Effector memory CD4-positive, alpha-beta T cell (primary cell): ENCODE data around the gene CERS5.
A peak's percentile ranks its signal among the peaks of the same experiment; 100 is the strongest.
"Not testable (repeated sequence)": the region's sequence is repeated elsewhere in the genome, so short reads cannot be mapped to it uniquely, and the experiment has no call there.

Source experiments
- DNase-seq, 3 donors: peaks; one replicate each; pipeline ENCODE4 v3.0.0-alpha.2; 2020
- H3K27ac ChIP-seq: 2 replicates; pipeline ENCODE4 v1.7.0; 2013; ENCODE audit warnings: mild to moderate bottlenecking, low read length, moderate library complexity; ENCODE audit not compliant: insufficient read depth, poor library complexity, severe bottlenecking
- H3K27me3 ChIP-seq: replicated peaks from 2 replicates; pipeline ENCODE4 v1.7.0; 2013; ENCODE audit warnings: mild to moderate bottlenecking, low read length; ENCODE audit not compliant: insufficient read depth, control insufficient read depth, poor library complexity, severe bottlenecking
- H3K36me3 ChIP-seq: 2 replicates; pipeline ENCODE4 v1.7.0; 2013; ENCODE audit warnings: mild to moderate bottlenecking, low read length, moderate library complexity; ENCODE audit not compliant: control insufficient read depth, insufficient read depth
- H3K4me1 ChIP-seq: 2 replicates; pipeline ENCODE4 v1.7.0; 2013; ENCODE audit warnings: low read length, mild to moderate bottlenecking; ENCODE audit not compliant: control insufficient read depth, insufficient read depth, poor library complexity, severe bottlenecking
- H3K4me3 ChIP-seq: 2 replicates; pipeline ENCODE4 v1.7.0; 2013; ENCODE audit warnings: low read length, low read depth, mild to moderate bottlenecking; ENCODE audit not compliant: insufficient read depth, poor library complexity, severe bottlenecking
- H3K9me3 ChIP-seq: 2 replicates; pipeline ENCODE4 v1.7.0; 2013; ENCODE audit warnings: mild to moderate bottlenecking, low read length, moderate library complexity; ENCODE audit not compliant: control insufficient read depth

The CERS5 gene

DNA sequence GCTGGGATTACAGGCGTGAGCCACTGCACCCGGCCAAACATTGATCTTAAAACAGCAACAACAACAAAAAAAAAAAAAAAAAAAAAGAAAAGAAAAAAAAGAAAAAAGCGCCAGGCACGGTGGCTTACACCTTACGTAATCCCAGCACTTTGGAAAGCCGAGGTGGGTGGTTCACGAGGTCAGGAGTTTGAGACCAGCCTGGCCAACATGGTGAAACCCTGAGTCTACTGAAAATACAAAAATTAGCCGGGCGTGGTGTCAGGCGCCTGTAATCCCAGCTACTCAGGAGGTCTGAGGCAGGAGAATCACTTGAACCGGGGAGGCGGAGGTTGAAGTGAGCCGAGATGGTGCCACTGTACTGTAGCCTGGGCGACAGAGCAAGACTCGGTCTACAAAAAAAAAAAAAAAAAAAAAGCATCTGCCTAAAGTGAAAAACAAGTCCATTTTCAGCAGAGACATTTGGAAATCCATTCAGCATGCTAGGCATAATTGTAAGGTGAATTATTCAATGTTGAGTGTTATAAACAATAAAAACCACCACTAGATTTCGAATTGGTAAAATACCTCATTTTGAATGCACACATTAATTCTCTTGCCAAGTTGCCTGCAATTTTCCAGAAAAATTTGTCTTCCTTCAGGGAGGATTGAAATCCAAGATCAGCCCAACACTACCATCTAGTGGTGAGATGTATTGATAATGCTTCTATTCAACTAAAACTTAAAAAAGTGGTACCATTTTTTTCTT, 8.0 kb upstream of the CERS5 start:
- no peak for DNase-seq
- no peaks in the 10 kb centered on the region for H3K27me3 ChIP-seq

DNA sequence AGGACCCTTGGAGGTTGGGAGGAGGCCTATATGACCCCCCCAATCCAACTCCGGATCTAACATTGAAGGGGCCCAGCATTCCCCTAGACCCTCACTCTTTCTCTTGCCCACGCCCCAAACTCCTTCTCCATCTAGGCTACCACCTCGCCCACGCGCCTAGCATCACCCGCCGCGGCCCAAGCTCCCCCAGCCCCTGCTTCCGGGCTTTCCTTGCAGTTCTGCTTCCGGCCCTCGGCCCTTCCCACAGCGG, 445 bp downstream of the CERS5 start:
- Histone ChIP-seq H3K27ac (peak overlapping the region; percentile 90), H3K36me3 (no peaks in the 10 kb centered on the region), H3K4me1 (peaks cover 13% of the 10 kb centered on the region), H3K9me3 (no peaks in the 10 kb centered on the region), H3K4me3 (peak overlapping the region; percentile 99), H3K27me3 (no peaks in the 10 kb centered on the region)
- peak in 2 of 3 donors; percentile 11 to 27 for DNase-seq

More for the DNA sequence above, 8.0 kb upstream of the CERS5 start:
- no peak overlapping the region for H3K4me3 ChIP-seq
- no peaks in the 10 kb centered on the region for H3K9me3 ChIP-seq
- peaks cover 19% of the 10 kb centered on the region for H3K36me3 ChIP-seq
- H3K4me1 ChIP-seq: no peaks in the 10 kb centered on the region
- no peak overlapping the region for H3K27ac ChIP-seq

DNA sequence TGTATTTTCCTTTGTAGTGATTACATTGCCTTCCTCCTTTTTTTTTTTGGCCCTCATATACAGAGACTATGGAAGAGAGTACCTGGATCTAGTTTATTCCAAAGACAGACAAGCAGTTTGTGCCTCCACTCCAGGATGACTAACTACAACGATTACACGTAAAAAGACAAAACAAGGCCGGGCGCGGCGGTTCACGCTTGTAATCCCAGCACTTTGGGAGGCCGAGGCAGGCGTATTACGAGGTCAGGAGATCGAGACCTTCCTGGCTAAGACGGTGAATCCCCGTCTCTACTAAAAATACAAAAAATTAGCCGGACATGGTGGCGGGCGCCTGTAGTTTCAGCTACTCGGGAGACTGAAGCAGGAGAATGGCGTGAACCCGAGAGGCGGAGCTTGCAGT, 2.2 kb downstream of the CERS5 start:
- no peak for DNase-seq
- H3K36me3 ChIP-seq: no peaks in the 10 kb centered on the region
- no peak overlapping the region for H3K27ac ChIP-seq
- H3K4me3 ChIP-seq: no peak overlapping the region
- no peaks in the 10 kb centered on the region for H3K9me3 ChIP-seq
- no peaks in the 10 kb centered on the region for H3K27me3 ChIP-seq
- peaks cover 13% of the 10 kb centered on the region for H3K4me1 ChIP-seq

DNA sequence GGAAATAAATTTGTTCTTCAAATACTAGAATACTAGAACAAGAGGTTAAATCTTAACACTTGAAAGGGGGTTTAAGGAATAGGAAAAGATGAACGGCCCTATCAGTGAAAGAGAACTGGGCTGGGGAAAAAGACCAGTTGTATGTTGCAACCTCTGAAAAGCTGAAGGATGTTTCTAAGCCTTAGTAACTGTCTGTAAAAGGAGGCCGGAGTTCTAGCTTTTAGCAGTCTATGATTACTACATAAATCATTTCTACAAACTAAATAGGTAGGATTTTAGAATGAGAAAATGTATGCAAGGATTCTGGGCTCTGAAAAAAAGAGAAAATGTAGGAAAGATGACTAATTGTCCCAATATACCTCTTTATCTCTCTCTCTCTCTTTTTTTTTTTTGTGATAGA, 4.9 kb downstream of the CERS5 start:
- Histone ChIP-seq H3K27me3 (no peaks in the 10 kb centered on the region), H3K4me3 (no peak overlapping the region), H3K4me1 (peaks cover 7% of the 10 kb centered on the region), H3K9me3 (no peaks in the 10 kb centered on the region), H3K36me3 (no peaks in the 10 kb centered on the region), H3K27ac (no peak overlapping the region)
- DNase-seq: no peak

DNA sequence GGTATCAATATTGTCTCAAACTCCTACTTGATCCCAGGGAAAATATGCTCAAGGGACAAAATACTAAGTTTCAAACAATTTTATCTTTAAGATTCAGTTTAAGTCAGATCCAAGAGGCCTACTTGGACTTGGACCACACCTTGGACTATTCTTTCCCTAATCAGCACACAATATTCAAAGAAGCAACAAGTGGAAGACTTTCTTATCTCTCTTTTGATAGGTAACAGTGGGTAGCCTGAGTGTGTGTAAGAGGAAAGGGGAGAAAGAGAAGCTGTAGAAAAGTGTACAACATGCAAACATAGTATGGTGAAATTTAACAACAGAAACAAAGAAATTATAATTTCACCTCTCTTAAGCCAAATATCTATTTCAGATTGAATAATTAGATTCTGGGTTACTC, 6.5 kb downstream of the CERS5 start:
- Histone ChIP-seq H3K27ac (no peak overlapping the region), H3K36me3 (no peaks in the 10 kb centered on the region), H3K4me3 (no peak overlapping the region), H3K4me1 (no peaks in the 10 kb centered on the region), H3K27me3 (no peaks in the 10 kb centered on the region), H3K9me3 (no peaks in the 10 kb centered on the region)
- DNase-seq: no peak

DNA sequence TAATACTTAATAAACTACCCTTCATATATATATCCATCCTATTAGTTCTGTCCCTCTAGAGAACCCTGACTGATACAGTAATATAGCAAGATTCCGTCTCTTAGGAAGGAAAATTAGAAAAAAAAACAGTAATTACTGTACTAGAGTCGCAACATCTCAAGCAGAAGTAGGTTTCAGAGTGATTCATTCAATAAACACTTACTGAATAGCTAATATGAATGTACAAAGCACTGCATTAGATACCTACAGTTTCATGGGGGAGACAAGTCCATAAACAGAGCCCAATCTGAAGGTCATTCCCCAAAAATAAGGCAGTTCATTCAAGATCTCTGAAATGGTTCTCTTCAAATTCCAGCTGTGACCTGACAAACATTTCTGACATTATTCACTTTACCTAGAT, 9.9 kb downstream of the CERS5 start:
- no peaks in the 10 kb centered on the region for H3K9me3 ChIP-seq

DNA sequence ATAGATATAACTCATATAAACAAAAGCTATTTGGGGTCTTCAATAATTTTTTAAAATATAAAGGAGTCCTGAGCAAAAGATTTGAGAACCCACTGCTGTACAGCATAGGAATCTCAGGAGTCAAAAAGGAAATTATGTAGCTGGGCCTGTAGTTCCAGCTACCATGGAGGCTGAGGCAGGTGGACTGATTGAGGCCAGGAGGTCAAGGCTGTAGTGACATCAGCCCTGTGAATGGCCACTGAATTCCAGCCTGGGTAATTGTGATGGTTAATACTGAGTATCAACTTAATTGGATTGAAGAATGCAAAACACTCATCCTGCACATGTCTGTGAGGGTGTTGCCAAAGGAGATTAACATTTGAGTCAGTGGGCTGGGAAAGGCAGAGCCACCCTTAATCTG, 10.5 kb downstream of the CERS5 start:
- no peaks in the 10 kb centered on the region for H3K9me3 ChIP-seq
- H3K27ac ChIP-seq: no peak overlapping the region
- no peak for DNase-seq
- no peaks in the 10 kb centered on the region for H3K27me3 ChIP-seq
- no peak overlapping the region for H3K4me3 ChIP-seq
- H3K4me1 ChIP-seq: no peaks in the 10 kb centered on the region
- no peaks in the 10 kb centered on the region for H3K36me3 ChIP-seq

More for the DNA sequence above, 9.9 kb downstream of the CERS5 start:
- Histone ChIP-seq H3K27ac (no peak overlapping the region), H3K4me3 (no peak overlapping the region), H3K4me1 (no peaks in the 10 kb centered on the region), H3K27me3 (no peaks in the 10 kb centered on the region), H3K36me3 (no peaks in the 10 kb centered on the region)
- no peak for DNase-seq

DNA sequence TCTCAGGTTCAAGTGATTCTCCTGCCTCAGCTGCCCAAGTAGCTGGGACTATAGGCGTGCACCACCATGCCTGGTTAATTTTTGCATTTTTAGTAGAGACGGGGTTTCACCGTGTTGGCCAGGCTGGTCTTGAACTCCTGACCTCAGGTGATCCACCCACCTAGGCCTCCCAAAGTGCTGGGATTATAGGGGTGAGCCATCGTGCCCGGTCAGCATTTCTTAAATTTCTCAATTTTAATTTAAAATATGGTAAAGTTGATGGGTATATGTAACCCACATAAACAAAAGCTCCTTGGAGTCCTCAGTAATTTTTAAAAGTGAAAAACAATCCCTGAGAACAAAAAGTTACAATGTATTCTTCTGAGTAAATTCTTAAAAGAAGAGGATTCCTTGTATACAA, 12.2 kb downstream of the CERS5 start:
- not testable (repeated sequence) for H3K27ac ChIP-seq, H3K9me3 ChIP-seq, DNase-seq, H3K4me3 ChIP-seq, H3K36me3 ChIP-seq, H3K27me3 ChIP-seq, H3K4me1 ChIP-seq

DNA sequence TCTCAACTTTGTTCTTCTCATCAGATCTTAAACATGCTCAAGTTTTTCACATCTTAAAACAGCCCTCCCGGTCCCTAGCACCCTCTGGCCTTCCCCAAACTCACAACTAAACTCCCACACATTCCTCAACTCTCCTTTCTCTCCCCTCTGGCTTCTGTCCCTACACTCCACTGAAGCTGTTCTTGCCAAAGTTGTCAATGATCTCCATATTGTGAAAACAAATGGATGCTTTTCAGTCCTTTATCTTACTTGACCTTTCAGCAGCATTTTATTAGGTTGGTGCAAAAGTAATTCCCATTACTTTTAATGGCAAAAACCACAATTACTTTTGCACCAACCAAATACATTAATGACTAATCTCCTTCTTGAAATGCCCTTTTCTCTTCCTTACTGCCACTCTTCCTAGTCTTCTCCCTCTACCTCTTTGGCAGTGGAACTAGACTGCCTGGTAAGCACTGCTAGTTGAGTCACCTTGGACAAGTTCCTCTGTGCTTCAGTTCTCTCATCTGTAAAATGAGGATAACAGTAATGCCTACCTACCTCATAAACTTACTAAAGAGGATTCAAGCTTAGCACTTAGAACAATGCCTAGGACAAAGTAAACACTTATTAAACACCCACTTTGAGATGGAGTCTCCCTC, 16.0 kb downstream of the CERS5 start:
- Histone ChIP-seq H3K36me3 (no peaks in the 10 kb centered on the region), H3K4me1 (no peaks in the 10 kb centered on the region), H3K27me3 (no peaks in the 10 kb centered on the region), H3K9me3 (no peaks in the 10 kb centered on the region), H3K4me3 (no peak overlapping the region), H3K27ac (no peak overlapping the region)
- DNase-seq: no peak

DNA sequence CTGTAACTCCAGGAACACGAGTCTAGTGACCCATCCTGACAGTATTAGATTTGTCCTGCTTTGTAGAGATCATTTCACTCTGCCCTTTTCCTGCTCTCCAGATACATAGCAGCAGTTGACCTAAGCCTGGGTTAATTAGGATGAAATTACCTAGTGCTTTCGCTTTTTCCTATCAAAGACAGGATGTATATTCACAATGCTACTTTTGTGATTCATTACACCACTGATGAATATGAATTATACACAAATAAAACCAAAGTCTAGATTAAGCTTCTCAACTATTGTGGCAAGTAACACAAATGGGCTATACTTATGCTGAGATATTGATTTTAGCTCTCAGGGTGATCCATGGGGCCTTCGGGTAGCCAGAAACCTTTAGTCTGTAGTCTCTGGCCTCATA, 17.9 kb downstream of the CERS5 start:
- Histone ChIP-seq H3K9me3 (no peaks in the 10 kb centered on the region), H3K27ac (no peak overlapping the region), H3K27me3 (no peaks in the 10 kb centered on the region), H3K36me3 (no peaks in the 10 kb centered on the region), H3K4me1 (no peaks in the 10 kb centered on the region), H3K4me3 (no peak overlapping the region)
- DNase-seq: no peak
